Endometrium (tissue), 2 donors: ENCODE measurements around the gene TMPRSS13.
"Not testable (repeated sequence)": the region's sequence is repeated elsewhere in the genome, so short reads cannot be mapped to it uniquely, and the experiment has no call there.

Experiments used
- FAIRE-seq: peaks from 2 replicates; lab custom pipeline; 2012; peaks lifted over from hg19 to GRCh38; lab: Jason Lieb, UNC
- donor health status: control.
- donor health status: control.

TMPRSS13 gene

GRCh38 chr11:117929916-117930570, 841 bp upstream of the TMPRSS13 start:
- FAIRE-seq: no peak

GRCh38 chr11:117928446-117929141, 608 bp downstream of the TMPRSS13 start:
- no peak for FAIRE-seq

- no peak for FAIRE-seq
Measured at GRCh38 chr11:117927926-117928325, 1.3 kb downstream of the TMPRSS13 start.

GRCh38 chr11:117926166-117926565, 3.0 kb downstream of the TMPRSS13 start:
- FAIRE-seq: not testable (repeated sequence)

- no peak for FAIRE-seq
Measured at GRCh38 chr11:117925198-117925925, 3.8 kb downstream of the TMPRSS13 start.

GRCh38 chr11:117924631-117925170, 4.5 kb downstream of the TMPRSS13 start:
- FAIRE-seq: no peak

- no peak for FAIRE-seq
Measured at GRCh38 chr11:117923773-117924172, 5.4 kb downstream of the TMPRSS13 start.

GRCh38 chr11:117923275-117923674, 5.9 kb downstream of the TMPRSS13 start:
- FAIRE-seq: no peak

- no peak for FAIRE-seq
Measured at GRCh38 chr11:117921893-117922292, 7.3 kb downstream of the TMPRSS13 start.

GRCh38 chr11:117921456-117921855, 7.7 kb downstream of the TMPRSS13 start:
- no peak for FAIRE-seq

GRCh38 chr11:117919781-117920221, 9.4 kb downstream of the TMPRSS13 start:
- FAIRE-seq: no peak

GRCh38 chr11:117919341-117919740, 9.9 kb downstream of the TMPRSS13 start:
- no peak for FAIRE-seq

- FAIRE-seq: no peak
Measured at GRCh38 chr11:117918366-117919255, 10.6 kb downstream of the TMPRSS13 start.

GRCh38 chr11:117917591-117918151, 11.5 kb downstream of the TMPRSS13 start:
- FAIRE-seq: no peak

- no peak for FAIRE-seq
Measured at GRCh38 chr11:117916956-117917355, 12.2 kb downstream of the TMPRSS13 start.

GRCh38 chr11:117915672-117916235, 13.4 kb downstream of the TMPRSS13 start:
- no peak for FAIRE-seq

GRCh38 chr11:117914991-117915618, 14.1 kb downstream of the TMPRSS13 start:
- no peak for FAIRE-seq

GRCh38 chr11:117914398-117914761, 14.8 kb downstream of the TMPRSS13 start:
- FAIRE-seq: no peak

GRCh38 chr11:117913736-117914397, 15.3 kb downstream of the TMPRSS13 start:
- FAIRE-seq: no peak

- FAIRE-seq: no peak
Measured at GRCh38 chr11:117912497-117912896, 16.7 kb downstream of the TMPRSS13 start.
